ENCODE results near the gene OPTC. TPM values are rescaled to one million over a fixed set of nuclear protein-coding genes. Genes with fewer than 3 reads are reported as not detected.
"Not testable (repeated sequence)": the region's sequence is repeated elsewhere in the genome, so short reads cannot be mapped to it uniquely, and the experiment has no call there.

Gene OPTC
- total RNA-seq: not detected

DNA sequence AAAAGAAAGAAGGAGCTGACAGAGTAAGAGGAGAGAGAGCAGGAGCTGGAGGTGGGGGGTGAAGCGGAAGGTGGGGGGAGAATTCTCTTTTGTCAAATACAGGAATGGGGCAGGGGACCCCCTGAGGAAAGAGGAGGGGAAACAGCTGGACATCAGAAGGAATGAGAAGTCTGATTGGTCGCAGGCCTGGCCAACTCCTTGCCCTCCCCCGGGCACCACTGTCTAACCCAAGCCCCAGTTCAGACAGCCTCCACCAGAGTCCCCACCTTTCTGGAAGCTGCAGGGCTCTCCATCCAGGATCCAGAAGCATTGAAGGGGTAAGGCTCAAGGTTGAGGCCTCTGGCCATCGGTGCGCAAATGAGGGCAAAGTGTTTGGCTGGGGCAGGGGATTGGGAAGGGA lies at the start of gene OPTC:
OPTC (plus strand) TSS at position 253 of the 400 bp plus-strand sequence. CDS start 1,853 bp downstream, outside the sequence.
- CTCF ChIA-PET: interaction anchor here (0.8 to 3.1 kb wide), 9 partner anchors 9 to 278 kb away, joined by 3 to 20 read pairs (median 3); no protein-coding TSS in a partner anchor
- ATAC-seq: no peak
- H3K9me3 Mint-ChIP-seq (ENCODE audit: low read depth): no peaks in the 10 kb centered on the region

GRCh38 chr1:203444171-203444576 lies 49.8 kb upstream of the OPTC start:
- peaks cover 66% of the 10 kb centered on the region for H3K27me3 Mint-ChIP-seq
- no peaks in the 10 kb centered on the region for H3K4me1 Mint-ChIP-seq
- no peak overlapping the region for H3K4me3 Mint-ChIP-seq
- no peaks in the 10 kb centered on the region for H3K36me3 Mint-ChIP-seq
- CTCF ChIA-PET: no interaction called here
- H3K27ac Mint-ChIP-seq: no peak overlapping the region
- ATAC-seq (no peak), DNase-seq (no peak)
- no peaks in the 10 kb centered on the region for H3K9me3 Mint-ChIP-seq (ENCODE audit: low read depth)

More for the DNA sequence above, at the start of gene OPTC:
- no peak within 1 kb of the TSS for H3K27ac Mint-ChIP-seq
- peaks cover under 1% of the 10 kb centered on the region for H3K4me1 Mint-ChIP-seq
- H3K36me3 Mint-ChIP-seq: no peaks in the 10 kb centered on the region
- no peak for DNase-seq
- H3K27me3 Mint-ChIP-seq: peaks cover 10% of the 10 kb centered on the region
- H3K4me3 Mint-ChIP-seq: no peak within 1 kb of the TSS

GRCh38 chr1:203447151-203447550 lies 46.8 kb upstream of the OPTC start:
- Mint-ChIP-seq H3K27ac (no peak overlapping the region), H3K4me1 (no peaks in the 10 kb centered on the region), H3K4me3 (no peak overlapping the region), H3K36me3 (no peaks in the 10 kb centered on the region), H3K9me3 (ENCODE audit: low read depth) (no peaks in the 10 kb centered on the region), H3K27me3 (peaks cover 68% of the 10 kb centered on the region)
- CTCF ChIA-PET: interaction anchor here (0.7 to 1.5 kb wide), 4 partner anchors 41 to 178 kb away, joined by 3 to 4 read pairs (median 4); no protein-coding TSS in a partner anchor
- ATAC-seq (no peak), DNase-seq (no peak)

DNA sequence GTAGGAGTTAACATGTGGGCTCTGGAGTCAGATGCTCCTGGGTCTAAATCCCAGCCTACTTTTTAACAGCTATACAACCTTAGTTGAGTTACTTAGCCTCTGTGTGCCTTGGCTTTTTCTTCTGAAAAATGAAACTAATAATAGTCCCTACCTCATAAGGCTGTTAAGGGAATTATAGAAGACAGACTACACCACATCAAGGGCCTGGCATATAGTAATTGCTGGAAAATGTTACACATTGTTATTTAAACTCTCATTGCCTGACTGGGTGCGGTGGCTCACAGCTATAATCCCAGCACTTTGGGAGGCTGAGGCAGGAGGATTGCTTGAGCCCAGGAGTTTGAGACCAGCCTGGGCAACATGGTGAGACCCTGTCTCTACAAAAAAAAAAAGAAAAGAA lies 46.4 kb upstream of the OPTC start:
- not testable (repeated sequence) for H3K4me1 Mint-ChIP-seq; H3K9me3 Mint-ChIP-seq (ENCODE audit: low read depth); H3K36me3 Mint-ChIP-seq; ATAC-seq; DNase-seq; H3K4me3 Mint-ChIP-seq; H3K27ac Mint-ChIP-seq
- peaks cover 66% of the 10 kb centered on the region for H3K27me3 Mint-ChIP-seq
- CTCF ChIA-PET: interaction anchor here (0.7 to 1.2 kb wide), 2 partner anchors 106 to 178 kb away, joined by 3 to 4 read pairs; no protein-coding TSS in a partner anchor

DNA sequence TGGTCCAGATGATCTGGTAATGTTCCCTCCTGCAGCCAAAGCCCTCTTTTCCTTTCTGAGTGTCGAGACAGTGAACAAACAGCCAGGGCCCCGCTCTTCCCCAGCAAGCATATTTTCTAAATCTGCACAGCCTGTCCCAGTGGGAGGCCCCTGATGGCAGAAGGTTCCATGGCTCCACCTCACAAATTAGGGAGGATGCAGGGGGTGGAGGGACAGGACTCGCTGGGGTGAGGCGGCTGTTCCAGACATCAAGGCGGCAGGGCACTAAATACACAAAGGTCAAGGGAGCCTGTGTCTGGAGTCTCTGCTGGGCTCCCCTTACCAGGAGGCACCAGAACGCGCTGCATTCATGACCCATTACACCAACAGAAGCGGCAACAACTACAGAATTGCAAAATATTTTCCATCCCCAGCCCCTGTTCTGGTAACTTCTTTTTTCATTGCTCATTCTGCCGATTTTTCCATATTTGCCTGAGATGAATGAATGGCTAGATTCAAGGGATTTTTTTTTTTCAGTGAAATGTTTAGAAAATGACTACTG lies 45.4 kb upstream of the OPTC start:
- no peak for DNase-seq
- H3K4me1 Mint-ChIP-seq: no peaks in the 10 kb centered on the region
- no peaks in the 10 kb centered on the region for H3K9me3 Mint-ChIP-seq (ENCODE audit: low read depth)
- H3K27me3 Mint-ChIP-seq: peaks cover 57% of the 10 kb centered on the region
- no peaks in the 10 kb centered on the region for H3K36me3 Mint-ChIP-seq
- CTCF ChIA-PET: no interaction called here
- ATAC-seq: no peak
- no peak overlapping the region for H3K4me3 Mint-ChIP-seq
- H3K27ac Mint-ChIP-seq: no peak overlapping the region

- ATAC-seq: no peak
- Mint-ChIP-seq H3K9me3 (ENCODE audit: low read depth) (no peaks in the 10 kb centered on the region), H3K4me3 (no peak overlapping the region), H3K36me3 (no peaks in the 10 kb centered on the region), H3K27ac (no peak overlapping the region), H3K4me1 (no peaks in the 10 kb centered on the region), H3K27me3 (peaks cover 55% of the 10 kb centered on the region)
- no peak for DNase-seq
- CTCF ChIA-PET: no interaction called here
These were observed 44.0 kb upstream of the OPTC start for GRCh38 chr1:203450001-203450400.

GRCh38 chr1:203450479-203451149 lies 43.3 kb upstream of the OPTC start:
- Mint-ChIP-seq H3K27ac (no peak overlapping the region), H3K4me1 (no peaks in the 10 kb centered on the region), H3K36me3 (no peaks in the 10 kb centered on the region), H3K9me3 (ENCODE audit: low read depth) (no peaks in the 10 kb centered on the region), H3K27me3 (peaks cover 52% of the 10 kb centered on the region), H3K4me3 (no peak overlapping the region)
- no peak for ATAC-seq
- no peak for DNase-seq
- CTCF ChIA-PET: no interaction called here

- DNase-seq: no peak
- no peaks in the 10 kb centered on the region for H3K9me3 Mint-ChIP-seq (ENCODE audit: low read depth)
- no peaks in the 10 kb centered on the region for H3K4me1 Mint-ChIP-seq
- H3K27ac Mint-ChIP-seq: no peak overlapping the region
- H3K27me3 Mint-ChIP-seq: peaks cover 46% of the 10 kb centered on the region
- ATAC-seq: no peak
- CTCF ChIA-PET: no interaction called here
- no peaks in the 10 kb centered on the region for H3K36me3 Mint-ChIP-seq
- no peak overlapping the region for H3K4me3 Mint-ChIP-seq
These were observed 41.8 kb upstream of the OPTC start for GRCh38 chr1:203451836-203452784.

- H3K4me3 Mint-ChIP-seq: no peak overlapping the region
- H3K27ac Mint-ChIP-seq: no peak overlapping the region
- peaks cover 46% of the 10 kb centered on the region for H3K27me3 Mint-ChIP-seq
- no peaks in the 10 kb centered on the region for H3K9me3 Mint-ChIP-seq (ENCODE audit: low read depth)
- CTCF ChIA-PET: no interaction called here
- no peaks in the 10 kb centered on the region for H3K4me1 Mint-ChIP-seq
- DNase-seq: no peak
- no peaks in the 10 kb centered on the region for H3K36me3 Mint-ChIP-seq
- ATAC-seq: no peak
These were observed 40.9 kb upstream of the OPTC start for GRCh38 chr1:203453016-203453415.

GRCh38 chr1:203453616-203454015 lies 40.3 kb upstream of the OPTC start:
- H3K9me3 Mint-ChIP-seq (ENCODE audit: low read depth): no peaks in the 10 kb centered on the region
- H3K36me3 Mint-ChIP-seq: no peaks in the 10 kb centered on the region
- DNase-seq: no peak
- peaks cover 43% of the 10 kb centered on the region for H3K27me3 Mint-ChIP-seq
- no peak overlapping the region for H3K4me3 Mint-ChIP-seq
- no peak for ATAC-seq
- CTCF ChIA-PET: no interaction called here
- H3K4me1 Mint-ChIP-seq: no peaks in the 10 kb centered on the region
- no peak overlapping the region for H3K27ac Mint-ChIP-seq

DNA sequence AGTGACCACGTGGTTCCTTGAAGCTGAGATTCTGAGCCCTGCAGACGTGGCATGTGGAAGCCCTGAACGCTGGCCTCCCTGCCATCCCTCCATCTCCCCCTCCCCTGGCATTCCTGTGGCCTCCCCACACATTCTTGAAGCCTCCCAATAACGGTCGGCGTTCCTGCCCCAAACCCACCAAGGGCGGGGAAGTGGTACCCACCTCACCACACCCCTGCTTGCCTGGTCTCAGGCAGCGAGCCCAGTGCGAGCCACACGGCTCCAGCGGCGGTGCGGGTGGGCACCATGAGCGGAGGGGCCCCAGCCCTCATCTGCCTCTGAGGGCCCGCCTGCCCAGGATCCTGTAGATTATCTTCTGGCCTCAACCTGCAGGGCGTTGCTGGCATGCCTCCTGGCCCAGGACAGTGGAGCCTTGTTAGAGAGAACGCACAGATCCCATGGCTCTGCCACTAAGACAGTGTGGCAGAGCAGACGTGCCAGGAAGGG lies 38.9 kb upstream of the OPTC start:
- CTCF ChIA-PET: no interaction called here
- Mint-ChIP-seq H3K27me3 (peaks cover 36% of the 10 kb centered on the region), H3K27ac (no peak overlapping the region), H3K4me1 (no peaks in the 10 kb centered on the region), H3K9me3 (ENCODE audit: low read depth) (no peaks in the 10 kb centered on the region), H3K36me3 (no peaks in the 10 kb centered on the region), H3K4me3 (no peak overlapping the region)
- ATAC-seq: no peak
- DNase-seq: no peak

- Mint-ChIP-seq H3K27me3 (peaks cover 36% of the 10 kb centered on the region), H3K4me3 (no peak overlapping the region), H3K36me3 (no peaks in the 10 kb centered on the region), H3K4me1 (no peaks in the 10 kb centered on the region), H3K27ac (no peak overlapping the region), H3K9me3 (ENCODE audit: low read depth) (no peaks in the 10 kb centered on the region)
- CTCF ChIA-PET: interaction anchor here (0.7 kb wide), 1 partner anchor 114 kb away, joined by 3 read pairs; no protein-coding TSS in a partner anchor
- DNase-seq (no peak), ATAC-seq (no peak)
These were observed 38.2 kb upstream of the OPTC start for GRCh38 chr1:203455706-203456105.

DNA sequence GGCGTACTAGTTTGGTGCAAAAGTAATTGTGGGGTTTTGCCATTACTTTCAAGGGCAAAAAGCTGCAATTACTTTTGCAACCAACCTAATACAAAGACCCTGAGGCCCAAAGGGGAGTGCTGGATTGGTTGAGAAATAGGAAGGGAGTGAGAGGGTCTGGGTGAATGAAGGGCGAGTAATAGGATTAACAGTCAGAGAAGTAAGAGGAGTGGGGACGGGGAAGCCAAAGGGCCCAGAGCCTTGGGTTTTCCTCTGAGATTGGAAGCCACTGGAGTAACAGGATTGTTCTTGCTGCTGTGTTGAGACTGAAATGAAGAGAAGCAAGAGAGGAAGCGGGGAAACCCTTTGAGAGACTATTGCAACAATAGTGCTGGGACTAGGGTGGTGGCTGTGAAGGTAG lies 37.4 kb upstream of the OPTC start:
- Mint-ChIP-seq H3K9me3 (ENCODE audit: low read depth) (no peaks in the 10 kb centered on the region), H3K27me3 (peaks cover 35% of the 10 kb centered on the region), H3K36me3 (no peaks in the 10 kb centered on the region), H3K27ac (no peak overlapping the region), H3K4me1 (no peaks in the 10 kb centered on the region), H3K4me3 (no peak overlapping the region)
- CTCF ChIA-PET: interaction anchor here (1.1 kb wide), 1 partner anchor 31 kb away, joined by 3 read pairs; no protein-coding TSS in a partner anchor
- ATAC-seq (no peak), DNase-seq (no peak)

Measured in activated CD8-positive, alpha-beta memory T cell treated with anti-CD3 and anti-CD28 coated beads, Interleukin-2, amount 10 ng/mL, durations not matched to agents 7 days and 5 days (primary cell).